ENCODE results near the gene CPNE1.
"Not testable (repeated sequence)": the region's sequence is repeated elsewhere in the genome, so short reads cannot be mapped to it uniquely, and the experiment has no call there.

The CPNE1 gene

DNA sequence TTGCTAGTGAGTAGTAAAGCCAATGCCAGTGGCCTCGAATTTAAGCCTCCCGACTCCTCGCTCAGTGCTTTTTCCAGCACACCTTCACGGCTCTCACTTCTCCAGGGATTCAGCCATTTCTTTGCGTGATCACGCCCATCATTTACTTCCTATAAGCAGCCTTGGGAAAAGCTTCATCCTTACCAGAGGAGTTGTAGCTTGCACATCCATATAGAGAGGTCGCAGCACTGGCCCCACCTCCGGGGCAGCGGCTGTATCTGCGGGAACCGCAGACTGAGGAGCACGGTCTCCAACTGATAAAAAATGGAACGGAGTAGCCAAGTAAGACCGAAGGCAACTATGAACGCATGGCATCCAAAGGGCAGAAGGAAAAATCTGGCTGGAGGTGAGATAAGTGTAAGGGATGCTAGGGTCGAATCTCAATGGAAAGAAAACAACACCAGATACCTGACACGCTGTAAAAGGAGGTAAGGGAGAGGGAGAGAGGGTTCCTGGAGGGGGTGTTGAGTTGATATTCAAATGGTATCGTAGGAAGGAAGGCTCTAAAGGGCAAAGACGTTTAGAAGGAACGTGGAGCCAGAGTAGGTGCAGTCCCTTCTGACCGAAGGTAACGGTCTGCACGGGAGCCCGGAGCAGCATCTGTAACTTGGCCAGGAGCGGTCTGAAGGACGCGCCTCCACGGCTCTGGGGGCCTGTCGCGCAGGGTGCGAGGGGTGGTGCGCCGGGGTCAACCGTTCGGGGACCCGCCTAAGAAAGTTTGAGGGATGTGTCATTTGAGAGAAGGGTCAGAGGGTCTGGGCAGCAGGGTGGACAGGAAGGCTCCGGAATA lies 33.8 kb upstream of the CPNE1 start:
- peak; percentile 40 for DNase-seq (ENCODE audit: low spot score)

DNA sequence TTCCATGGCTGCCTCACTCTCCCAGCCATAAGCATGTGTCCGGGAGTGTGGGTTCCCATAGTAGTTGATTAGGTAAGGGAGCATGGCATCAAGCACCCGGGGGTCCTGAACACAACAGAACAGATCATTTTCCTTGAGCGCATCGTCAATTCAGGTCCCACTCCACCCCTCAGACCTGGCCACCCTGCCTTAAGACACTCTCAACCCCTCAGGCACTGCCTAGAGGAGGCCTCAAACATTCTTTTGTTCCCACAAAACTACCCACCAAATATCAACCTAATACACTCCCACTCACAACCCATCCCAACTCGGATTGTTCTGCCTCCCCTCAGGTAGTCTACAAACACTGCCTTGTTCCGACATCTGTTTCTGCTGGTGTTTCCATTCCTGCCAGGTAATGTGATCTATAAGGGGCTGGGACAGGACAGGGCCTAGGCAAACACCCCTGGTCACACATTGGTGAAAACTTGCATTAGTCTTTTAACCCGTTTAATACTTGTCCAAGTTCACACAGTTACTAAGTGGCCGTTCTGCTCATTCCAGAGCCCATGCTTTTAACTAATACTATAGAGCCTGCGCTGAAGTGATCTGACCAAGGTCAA lies 33.1 kb upstream of the CPNE1 start:
- no peak for DNase-seq (ENCODE audit: low spot score)

DNA sequence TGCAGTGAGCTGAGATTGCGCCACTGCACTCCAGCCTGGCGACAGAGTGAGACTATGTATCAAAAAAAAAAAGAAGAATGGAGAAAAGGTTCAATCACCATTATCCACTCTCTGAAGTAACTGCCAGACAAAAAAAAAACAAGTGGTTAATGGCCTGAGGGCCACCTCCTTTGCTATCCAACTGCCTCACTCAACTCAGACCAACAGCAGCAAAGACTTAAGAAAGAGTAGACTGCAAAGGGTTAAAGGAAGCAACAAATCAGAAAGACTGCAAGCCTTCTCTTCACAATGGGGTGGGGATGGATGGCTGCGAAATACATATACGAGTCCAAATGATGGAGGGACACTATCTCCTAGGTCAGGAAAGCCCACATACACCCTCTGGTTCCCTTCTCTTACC lies 31.3 kb upstream of the CPNE1 start:
- no peak for DNase-seq (ENCODE audit: low spot score)

DNA sequence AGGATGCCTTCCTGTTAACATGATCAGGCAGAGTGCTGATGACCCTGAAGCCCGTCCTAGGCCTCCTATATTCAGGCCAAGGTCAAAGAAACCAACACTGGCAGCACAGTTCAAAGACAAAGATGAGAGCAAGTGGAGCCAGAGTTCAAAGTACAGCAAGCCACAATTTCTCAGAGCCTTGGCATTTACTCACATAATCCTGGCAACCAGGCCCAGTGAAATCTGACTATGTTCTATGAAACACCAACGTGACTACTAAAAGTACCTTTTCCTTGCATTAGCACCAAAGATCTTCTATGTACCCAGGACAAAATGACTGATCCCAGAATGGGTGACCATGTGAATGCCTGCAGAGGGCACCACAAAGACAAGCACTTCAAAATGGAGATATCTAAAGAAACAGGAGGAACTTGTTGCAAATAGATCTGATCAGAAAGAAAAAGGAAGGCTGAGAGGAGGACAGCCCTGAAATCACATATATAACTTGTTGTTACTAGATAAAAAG lies 30.6 kb upstream of the CPNE1 start:
- no peak for DNase-seq (ENCODE audit: low spot score)

DNA sequence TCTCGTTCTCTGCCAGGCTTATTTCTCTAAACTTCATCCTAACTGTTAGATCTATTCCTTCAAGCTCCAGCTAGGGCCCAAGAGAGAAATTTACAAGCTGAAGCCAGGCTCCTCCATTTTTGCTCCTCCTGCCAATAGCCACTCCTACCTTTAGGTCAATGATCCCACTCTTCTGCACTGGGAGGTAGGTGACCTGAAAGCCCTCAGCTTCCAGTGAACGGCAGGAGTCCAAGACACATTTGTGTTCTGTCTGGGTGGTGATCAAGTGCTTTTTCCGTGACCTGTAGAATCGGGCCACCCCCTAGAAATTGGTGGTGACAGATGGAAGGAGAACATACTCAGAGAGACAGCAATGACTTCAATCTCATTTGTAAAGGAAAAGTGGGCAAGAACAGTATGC lies 25.6 kb upstream of the CPNE1 start:
- no peak for DNase-seq (ENCODE audit: low spot score)

DNA sequence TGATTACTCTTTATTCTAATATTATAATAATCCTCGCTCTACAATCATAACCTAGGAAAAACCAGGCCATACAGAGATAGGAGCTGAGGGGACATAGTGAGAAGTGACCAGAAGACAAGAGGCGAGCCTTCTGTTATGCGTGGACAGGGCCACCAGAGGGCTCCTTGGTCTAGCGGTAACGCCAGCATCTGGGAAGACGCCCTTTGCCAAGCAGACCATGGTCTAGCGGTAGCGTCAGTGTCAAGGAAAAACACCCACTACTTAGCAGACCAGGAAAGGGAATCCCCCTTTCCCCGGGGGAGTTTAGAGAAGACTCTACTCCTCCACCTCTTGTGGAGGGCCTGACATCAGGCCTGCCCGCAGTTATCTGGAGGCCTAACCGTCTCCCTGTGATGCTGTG lies 22.2 kb upstream of the CPNE1 start:
- not testable (repeated sequence) for DNase-seq (ENCODE audit: low spot score)

DNA sequence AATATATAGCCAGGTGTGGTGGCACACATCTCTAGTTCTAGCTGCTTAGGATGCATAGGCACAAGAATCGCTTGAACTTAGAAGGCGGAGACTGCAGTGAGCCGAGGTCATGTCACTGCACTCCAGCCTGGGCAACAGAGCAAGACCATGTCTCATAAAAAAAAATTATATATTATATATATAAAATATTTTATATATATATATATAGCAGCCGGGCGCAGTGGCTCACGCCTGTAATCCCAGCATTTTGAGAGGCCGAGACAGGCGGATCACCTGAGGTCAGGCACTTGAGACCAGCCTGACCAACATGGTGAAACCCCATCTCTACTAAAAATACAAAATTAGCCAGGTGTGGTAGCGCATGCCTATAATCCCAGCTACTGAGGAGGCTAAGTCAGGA lies 20.7 kb upstream of the CPNE1 start:
- DNase-seq (ENCODE audit: low spot score), result not testable (repeated sequence)

DNA sequence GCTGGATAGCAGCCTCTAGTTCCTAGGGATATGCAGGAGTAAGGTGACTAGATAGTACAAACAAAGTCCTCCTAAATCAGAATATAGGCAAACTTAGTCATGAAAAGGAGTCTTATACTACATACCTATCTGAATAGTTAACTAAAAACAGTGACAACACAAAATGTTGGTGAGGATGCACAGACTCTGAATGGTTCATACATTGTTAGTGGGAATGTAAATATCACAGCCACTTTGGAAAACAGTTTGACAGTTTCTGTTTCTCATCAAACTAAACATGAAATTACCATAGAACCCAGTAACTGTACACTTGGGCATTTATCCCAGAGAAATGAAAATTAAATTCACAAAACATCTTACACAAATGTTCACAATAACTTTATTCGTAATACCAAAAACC lies 17.3 kb upstream of the CPNE1 start:
- DNase-seq (ENCODE audit: low spot score), result no peak

DNA sequence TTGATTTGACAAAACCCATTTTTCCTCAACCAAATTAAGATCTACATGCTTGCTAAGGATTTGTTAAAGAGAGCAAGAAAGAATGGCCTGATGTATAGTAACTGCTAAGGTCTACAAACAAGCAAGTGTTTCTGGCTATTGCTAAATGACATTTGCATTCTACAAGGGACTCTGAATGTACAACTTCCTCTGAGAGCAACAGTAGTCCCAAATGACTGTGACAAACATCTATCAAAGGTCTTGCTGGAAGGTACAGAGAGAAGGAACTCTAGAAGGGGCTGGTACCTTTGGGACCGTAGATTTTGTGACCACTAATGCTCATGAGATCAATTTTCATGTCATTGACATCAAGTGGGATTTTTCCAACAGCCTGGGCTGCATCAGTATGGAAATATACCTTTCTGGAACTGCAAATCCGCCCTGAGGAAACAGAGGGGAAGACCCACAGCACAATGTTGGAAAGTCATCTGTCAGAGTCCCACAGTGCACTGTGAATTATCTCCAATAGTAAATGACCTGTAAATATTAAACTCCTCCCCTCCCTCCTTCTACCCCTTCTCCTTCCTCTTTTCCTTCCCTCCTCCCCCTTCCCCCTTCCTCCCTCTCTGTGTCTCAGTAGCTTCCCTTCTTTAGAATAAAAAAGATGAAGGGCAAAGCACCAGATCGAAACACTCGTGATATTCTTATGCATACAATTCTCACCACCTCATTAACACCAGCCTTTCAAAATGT lies 15.9 kb upstream of the CPNE1 start:
- no peak for DNase-seq (ENCODE audit: low spot score)

DNA sequence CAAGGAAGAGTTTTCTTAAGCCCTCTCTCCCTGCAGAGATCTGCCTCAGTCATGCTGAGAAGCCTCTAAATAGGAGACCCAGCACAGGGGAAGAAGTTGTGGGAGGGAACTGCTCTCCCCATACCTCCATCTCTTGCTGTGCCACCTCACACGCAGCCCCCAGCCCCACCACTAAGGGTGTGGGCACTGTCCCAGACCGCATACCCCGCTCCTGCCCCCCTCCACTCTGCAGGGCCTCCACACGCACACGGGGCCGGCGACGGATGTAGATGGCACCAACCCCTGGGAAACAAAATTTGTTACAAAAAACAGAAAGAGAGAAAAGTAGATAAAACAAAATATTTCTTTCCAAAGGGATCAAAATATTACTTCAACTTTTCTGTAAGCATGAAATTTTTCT lies 10.2 kb upstream of the CPNE1 start:
- DNase-seq (ENCODE audit: low spot score), result no peak

DNA sequence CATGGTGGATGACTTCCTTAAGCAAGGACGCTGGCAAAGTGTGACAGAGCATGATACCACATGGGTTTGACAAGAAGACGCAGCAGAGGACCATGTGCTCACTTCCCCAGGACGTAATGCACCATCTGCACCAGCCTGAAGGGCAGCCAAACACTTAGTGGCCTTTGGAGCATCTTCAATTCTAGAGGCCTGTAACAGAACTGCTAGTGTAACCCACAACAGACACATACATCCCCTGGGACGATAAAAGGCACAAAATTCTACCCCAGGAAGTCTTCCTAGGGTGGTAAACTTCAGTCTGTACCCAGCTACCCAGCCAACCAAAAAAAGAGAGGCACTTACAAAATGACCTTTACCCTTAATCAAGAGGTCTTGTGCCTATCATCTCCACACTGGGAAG lies 9.2 kb upstream of the CPNE1 start:
- no peak for DNase-seq (ENCODE audit: low spot score)

DNA sequence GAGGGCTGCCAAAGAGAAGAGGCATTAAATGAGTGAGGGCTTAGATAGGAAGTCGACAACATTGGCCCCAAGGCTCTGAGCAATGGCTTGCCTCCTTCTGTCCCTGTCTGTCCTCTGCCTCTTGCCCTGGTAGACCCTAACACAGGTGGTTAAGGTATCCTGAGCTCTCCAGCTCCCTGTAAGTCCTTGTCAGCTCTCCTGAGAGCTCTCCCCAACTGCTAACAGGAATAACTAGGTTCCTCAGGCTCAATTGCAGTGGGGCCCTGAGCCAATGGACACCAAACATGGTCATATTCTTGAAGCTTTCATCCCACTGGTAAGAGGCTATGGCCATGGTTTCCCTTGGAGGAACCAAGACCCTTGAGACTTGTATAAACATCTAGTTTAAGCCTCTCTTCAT lies 5.0 kb upstream of the CPNE1 start:
- DNase-seq (ENCODE audit: low spot score), result no peak

DNA sequence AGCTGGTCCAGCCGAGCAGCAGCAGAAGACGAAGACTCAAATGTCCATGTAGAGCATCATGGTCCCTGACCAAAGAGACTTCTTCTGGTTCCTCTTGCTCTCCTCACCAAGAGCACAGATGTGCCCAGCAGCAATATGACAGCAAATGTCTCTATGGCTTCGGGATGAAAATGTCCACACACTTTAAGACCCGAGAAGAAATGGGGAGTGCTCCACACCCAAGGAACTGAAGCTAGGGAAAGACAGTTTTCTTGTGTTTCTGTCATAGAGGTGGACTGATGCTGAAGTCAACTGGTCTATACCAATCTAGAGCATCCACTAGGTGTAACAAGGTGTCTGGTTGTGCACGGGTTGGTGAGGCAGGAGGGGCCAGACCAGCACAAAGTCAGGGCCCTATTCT lies 4.5 kb upstream of the CPNE1 start:
- no peak for DNase-seq (ENCODE audit: low spot score)

DNA sequence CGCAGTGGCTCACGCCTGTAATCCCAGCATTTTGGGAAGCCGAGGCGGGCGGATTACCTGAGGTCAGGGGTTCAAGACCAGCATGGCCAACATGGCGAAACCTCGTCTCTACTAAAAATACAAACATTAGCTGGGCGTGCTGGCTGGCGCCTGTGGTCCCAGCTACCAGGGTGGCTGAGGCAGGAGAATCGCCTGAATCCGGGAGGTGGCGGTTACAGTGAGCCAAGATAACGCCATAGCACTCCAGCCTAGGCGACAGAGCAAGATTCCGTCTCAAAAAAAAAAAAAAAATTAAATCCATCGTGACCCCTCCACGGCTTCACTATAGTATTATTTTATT lies 1.2 kb upstream of the CPNE1 start:
- no peak for DNase-seq (ENCODE audit: low spot score)

DNA sequence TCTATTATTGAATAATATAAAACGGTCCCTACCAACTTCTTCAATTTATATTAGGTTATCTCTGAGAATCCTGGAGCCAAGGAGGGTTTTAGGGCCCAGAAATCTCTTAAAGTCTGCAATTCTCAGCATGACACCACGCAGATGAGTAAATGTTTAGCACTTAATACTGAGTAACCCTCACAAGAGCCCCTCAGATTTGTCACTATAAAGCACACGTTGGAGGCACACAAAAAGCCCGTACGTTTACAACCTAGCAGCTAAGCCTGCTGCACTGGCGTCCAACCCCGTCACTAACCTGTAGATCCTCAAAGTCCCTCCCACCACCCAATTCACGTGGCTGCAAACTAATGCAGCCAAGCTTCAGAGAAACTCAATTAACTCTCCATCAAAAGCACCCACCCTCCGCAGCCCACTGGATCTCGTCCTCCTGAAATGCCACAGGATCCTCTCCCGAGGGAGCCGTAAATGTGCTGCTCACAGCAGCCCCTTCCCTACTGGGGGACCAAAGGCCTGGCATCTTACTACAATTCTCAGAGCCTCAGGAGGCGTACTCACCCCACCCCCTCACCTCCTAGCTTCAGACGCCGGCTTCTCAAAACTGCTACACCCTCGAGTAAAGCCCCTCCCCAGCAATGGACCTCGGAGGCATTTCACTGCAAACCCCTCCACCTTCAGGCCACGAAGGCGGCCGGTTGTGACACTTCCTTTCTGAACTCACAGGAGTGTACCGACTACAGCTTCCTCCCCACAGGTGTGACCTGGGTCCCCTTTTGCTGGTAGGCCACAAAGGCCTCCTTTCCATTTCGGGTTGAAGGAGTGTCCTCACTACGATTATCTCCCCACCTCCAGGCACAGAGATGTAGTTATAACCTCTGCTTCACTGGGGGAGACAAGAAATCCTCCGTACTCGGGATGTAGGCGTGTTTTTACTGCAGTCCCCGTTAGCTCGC lies 909 bp downstream of the CPNE1 start:
- peak; percentile 42 for DNase-seq (ENCODE audit: low spot score)

DNA sequence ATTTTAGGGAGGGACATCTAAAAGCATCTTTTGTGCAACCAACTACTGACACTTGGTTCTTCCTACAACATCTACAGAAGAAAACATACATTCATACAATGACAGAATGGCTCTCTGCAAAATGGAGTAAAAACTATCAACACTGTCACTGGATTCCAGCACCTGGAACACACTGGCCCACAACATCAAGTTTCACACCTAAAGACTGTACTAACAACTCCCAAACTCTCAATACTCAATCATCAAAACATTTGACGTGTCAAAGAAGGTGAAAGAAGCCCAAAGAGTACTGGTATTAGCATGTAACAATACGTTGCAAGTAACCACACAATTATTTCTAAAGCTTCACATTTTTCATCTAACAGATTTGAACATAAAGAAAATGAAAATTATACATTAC lies 2.1 kb downstream of the CPNE1 start:
- no peak for DNase-seq (ENCODE audit: low spot score)

DNA sequence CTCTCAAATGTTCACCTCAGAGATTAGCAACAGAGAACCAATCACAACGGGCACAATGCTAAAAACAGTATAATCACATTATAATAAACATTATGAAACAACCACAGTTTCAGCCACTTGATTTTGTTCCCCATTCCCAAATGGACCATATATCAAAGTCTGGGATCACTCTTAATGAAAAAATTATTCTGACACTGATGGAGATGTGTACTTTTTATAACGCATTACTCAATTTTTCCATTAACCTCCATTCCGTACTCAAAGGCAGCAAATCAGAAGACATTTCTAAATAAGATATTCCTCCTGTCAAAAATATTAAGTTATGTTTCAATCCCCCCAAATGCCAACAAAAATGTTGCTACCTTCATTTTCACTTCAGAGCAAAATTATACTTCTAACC lies 2.8 kb downstream of the CPNE1 start:
- DNase-seq (ENCODE audit: low spot score), result no peak

DNA sequence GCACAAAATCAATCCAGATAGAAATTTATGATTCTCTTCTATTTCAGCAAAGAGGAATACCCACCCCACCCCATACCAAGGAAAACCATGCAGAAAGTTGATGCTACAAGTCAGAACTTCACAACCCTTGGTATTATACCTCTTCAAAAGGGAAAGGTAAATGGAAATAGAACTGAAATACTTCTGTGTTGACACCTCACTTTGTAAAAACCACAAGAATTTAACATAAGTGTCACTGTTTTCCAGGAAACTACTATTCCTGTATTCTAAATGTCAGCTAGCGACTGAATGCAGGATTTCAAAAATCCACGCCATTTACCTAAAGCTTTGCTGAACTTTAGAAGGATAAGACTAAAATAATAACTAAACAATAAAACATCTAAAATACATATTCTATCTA lies 3.6 kb downstream of the CPNE1 start:
- peak; percentile 11 for DNase-seq (ENCODE audit: low spot score)

DNA sequence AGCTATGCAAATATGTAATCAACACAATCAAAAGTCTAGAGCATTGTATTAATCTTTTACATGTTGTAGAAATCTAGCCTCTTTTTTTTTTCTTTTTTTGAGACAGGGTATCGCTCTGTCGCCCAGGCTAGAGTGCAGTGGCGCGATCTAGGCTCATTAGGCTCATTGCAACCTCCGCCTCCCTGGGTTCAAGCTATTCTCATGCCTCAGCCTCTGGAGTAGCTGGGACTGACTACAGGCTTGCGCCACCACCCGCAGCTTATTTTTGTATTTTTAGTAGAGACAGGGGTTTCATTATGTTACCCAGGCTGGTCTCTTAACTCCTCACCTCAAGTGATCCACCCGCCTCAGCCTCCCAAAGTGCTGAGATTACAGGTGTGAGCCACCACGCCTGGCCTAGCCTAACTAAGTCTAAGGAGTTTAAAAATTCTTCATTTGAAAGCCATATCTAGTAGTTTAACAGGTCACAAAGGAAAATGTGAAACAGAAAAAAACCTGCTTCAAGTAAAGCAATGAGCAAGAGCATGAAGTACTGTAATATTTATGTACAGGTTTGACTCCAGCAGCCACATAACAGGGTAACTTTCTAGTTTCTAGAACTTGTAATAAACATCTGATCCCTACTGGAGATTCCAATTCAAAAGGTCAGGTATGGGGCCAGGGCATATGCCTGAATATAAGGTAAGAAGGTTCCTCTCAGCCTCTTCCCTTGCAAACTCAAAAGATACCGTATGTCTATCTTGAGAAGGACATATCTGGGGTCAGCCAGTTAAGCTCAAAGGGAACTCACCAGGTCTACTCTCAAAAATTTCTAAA lies 4.4 kb downstream of the CPNE1 start:
- DNase-seq (ENCODE audit: low spot score), result no peak

DNA sequence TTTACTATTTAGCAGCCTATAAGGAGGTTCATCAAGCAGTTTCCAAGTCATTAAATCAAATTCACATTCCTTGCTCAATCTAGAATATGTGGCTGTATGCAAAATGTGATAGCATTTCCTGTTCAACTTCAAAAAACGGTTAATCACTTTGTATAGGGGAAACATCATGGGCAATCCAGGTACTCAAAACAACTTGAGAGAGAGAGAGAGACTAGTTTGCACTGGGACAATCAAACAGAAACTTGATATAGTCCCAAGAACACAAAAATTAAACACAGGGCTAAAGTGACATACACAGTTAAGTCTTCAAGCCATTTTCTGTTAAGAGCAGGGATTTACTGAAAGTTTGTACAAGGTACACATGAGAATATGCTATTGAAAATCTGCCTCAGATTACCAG lies 7.4 kb downstream of the CPNE1 start:
- DNase-seq (ENCODE audit: low spot score), result no peak

DNA sequence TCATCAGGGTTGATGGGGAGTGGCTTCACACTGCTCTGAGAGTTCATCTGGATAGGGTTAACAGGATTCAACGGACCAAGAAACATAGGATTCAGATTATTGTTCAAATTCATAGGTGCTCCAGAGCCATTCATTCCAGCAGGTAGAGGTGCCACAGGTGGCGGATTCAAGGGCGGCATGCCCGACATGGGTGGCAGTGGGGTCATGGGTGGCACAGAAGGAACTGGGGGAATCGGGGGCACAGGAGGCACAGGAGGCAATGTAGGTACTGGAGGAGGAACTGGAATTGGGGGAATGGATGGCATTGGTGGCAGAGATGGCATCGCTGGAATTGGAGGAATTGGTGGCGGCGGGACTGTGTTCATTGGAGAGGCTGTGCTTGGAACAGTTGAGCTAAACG lies 10.3 kb downstream of the CPNE1 start:
- no peak for DNase-seq (ENCODE audit: low spot score)

All from GM03348 (cell line).